NB4 (cell line): ENCODE measurements around the gene MGLL.

Experiments used
- MYC ChIP-seq: IDR thresholded peaks from 2 replicates; pipeline ENCODE4 v1.6.1; 2011; ENCODE audit warnings: low read depth, low read length
- POLR2A ChIP-seq: IDR thresholded peaks from 2 replicates; pipeline ENCODE4 v1.6.1; 2011; ENCODE audit warnings: mild to moderate bottlenecking; ENCODE audit not compliant: insufficient read length; ENCODE audit errors: extremely low read depth
- TF ChIP-seq, protein P1 (sequence below): IDR thresholded peaks from one replicate; pipeline ENCODE4 v1.5.1; 2012; ENCODE audit warnings: low read depth, low read length

DNA sequence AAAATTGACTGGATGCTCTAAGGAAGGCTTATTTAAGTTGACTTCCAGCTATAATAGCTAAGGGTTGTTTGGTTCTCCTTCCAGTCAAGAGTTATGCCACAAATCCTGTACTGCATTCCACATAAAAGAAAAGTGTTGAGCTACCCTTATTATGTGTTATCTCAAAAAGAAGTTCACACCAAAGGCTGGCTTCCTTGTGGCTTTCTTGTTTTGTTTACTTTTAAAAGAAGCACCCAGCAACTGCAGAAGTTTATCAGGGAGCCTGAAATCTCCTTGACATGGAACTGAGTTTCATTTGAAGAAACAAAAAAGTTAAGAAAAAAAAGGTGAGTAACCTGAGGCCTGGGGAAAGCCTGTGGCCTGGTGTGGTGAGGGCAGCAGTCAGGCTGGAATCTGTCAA is 10.2 kb downstream of the MGLL start:
- TF ChIP-seq, protein P1, sequence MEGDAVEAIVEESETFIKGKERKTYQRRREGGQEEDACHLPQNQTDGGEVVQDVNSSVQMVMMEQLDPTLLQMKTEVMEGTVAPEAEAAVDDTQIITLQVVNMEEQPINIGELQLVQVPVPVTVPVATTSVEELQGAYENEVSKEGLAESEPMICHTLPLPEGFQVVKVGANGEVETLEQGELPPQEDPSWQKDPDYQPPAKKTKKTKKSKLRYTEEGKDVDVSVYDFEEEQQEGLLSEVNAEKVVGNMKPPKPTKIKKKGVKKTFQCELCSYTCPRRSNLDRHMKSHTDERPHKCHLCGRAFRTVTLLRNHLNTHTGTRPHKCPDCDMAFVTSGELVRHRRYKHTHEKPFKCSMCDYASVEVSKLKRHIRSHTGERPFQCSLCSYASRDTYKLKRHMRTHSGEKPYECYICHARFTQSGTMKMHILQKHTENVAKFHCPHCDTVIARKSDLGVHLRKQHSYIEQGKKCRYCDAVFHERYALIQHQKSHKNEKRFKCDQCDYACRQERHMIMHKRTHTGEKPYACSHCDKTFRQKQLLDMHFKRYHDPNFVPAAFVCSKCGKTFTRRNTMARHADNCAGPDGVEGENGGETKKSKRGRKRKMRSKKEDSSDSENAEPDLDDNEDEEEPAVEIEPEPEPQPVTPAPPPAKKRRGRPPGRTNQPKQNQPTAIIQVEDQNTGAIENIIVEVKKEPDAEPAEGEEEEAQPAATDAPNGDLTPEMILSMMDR = no peak
- no peak for TF ChIP-seq POLR2A
- TF ChIP-seq MYC = no peak
